CD4-positive, alpha-beta memory T cell (primary cell): ENCODE results near the gene CCDC78. TPM values are rescaled to one million over a fixed set of nuclear protein-coding genes. Genes with fewer than 3 reads are reported as not detected.

ENCODE experiments used
- CTCF ChIA-PET: fragments of 350-600 bp; sonication (Branson Sonifier 250); formaldehyde crosslinking; loops from one replicate; lab custom pipeline; 2021; ENCODE audit warnings: inconsistent platforms; ENCODE audit not compliant: partially characterized antibody; lab: Charles Lee
- POLR2A ChIA-PET: fragments of 350-600 bp; sonication (Branson Sonifier 250); formaldehyde crosslinking; loops from one replicate; lab custom pipeline; 2021; ENCODE audit not compliant: partially characterized antibody; lab: Charles Lee
- DNase-seq, 5 donors: peaks; one replicate each; pipeline versions ENCODE4 v3.0.0 to v3.0.0-alpha.2; 2020 to 2022; ENCODE audit warnings: mixed read lengths in 1 of 5
- H3K27ac ChIP-seq: one replicate; pipeline ENCODE4 v1.7.0; 2013; ENCODE audit warnings: low read depth, low read length
- H3K27me3 ChIP-seq: 2 replicates; pipeline ENCODE4 v1.7.0; 2013; ENCODE audit warnings: mild to moderate bottlenecking, low read length, moderate library complexity; ENCODE audit not compliant: insufficient read depth
- H3K36me3 ChIP-seq: 2 replicates; pipeline ENCODE4 v1.7.0; 2013; ENCODE audit warnings: mild to moderate bottlenecking, low read length, moderate library complexity; ENCODE audit not compliant: insufficient read depth
- H3K4me1 ChIP-seq: 2 replicates; pipeline ENCODE4 v1.7.0; 2013; ENCODE audit warnings: mild to moderate bottlenecking, low read length, moderate library complexity; ENCODE audit not compliant: insufficient read depth
- H3K4me3 ChIP-seq, 2 donors: one replicate each; pipeline ENCODE4 v1.7.0; 2013; ENCODE audit warnings: low read length in 2 of 2, mild to moderate bottlenecking in 1 of 2
- H3K9me3 ChIP-seq, 2 donors: one replicate each; pipeline ENCODE4 v1.7.0; 2013; ENCODE audit warnings: low read length in 2 of 2, control low read depth in 1 of 2; ENCODE audit not compliant: control insufficient read depth in 1 of 2
- H3K27ac Mint-ChIP-seq, 7 donors: one replicate each; pipeline ENCODE4 v1.8.0; 2020 to 2021; ENCODE audit warnings: mixed read lengths in 7 of 7, mild to moderate bottlenecking in 6 of 7, inconsistent platforms in 3 of 7, moderate library complexity in 3 of 7
- H3K27me3 Mint-ChIP-seq, 2 donors: one replicate each; pipeline ENCODE4 v1.8.0; 2020 to 2021; ENCODE audit warnings: mixed read lengths in 2 of 2
- H3K36me3 Mint-ChIP-seq, 2 donors: one replicate each; pipeline ENCODE4 v1.8.0; 2020 to 2021; ENCODE audit warnings: mixed read lengths in 2 of 2, inconsistent platforms in 1 of 2, mild to moderate bottlenecking in 1 of 2
- H3K4me1 Mint-ChIP-seq, 4 donors: one replicate each; pipeline ENCODE4 v1.8.0; 2020 to 2021; ENCODE audit warnings: mixed read lengths in 4 of 4, mild to moderate bottlenecking in 1 of 4
- H3K4me3 Mint-ChIP-seq, 8 donors: one replicate each; pipeline ENCODE4 v1.8.0; 2020 to 2021; ENCODE audit warnings: mixed read lengths in 8 of 8, mild to moderate bottlenecking in 7 of 8, moderate library complexity in 6 of 8, inconsistent platforms in 3 of 8
- H3K9me3 Mint-ChIP-seq, 8 donors: one replicate each; pipeline ENCODE4 v1.8.0; 2020 to 2021; ENCODE audit warnings: mixed read lengths in 8 of 8, mild to moderate bottlenecking in 5 of 8, inconsistent platforms in 3 of 8, moderate library complexity in 1 of 8
- intact Hi-C: fragments of 100-400 bp; cut with micrococcal nuclease; formaldehyde crosslinking; loops from one replicate; pipeline ENCODE4 v1.15.1; 2023
- microRNA-seq: library from miRNA; unstranded; fragments of <30 nt; microRNA quantifications from one replicate; pipeline ENCODE4 v1.2.0, GENCODE V29; 2021; ENCODE audit warnings: borderline replicate concordance, borderline number of aligned reads, borderline microRNAs expressed, mixed read lengths
- polyA plus RNA-seq, 2 donors: library from polyadenylated mRNA; unstranded; fragments of 300-500 nt; fragmentation: Illumina TruSeq; gene quantifications; one replicate each; pipeline ENCODE4 v1.2.3, GENCODE V29; 2021
- total RNA-seq, 2 experiments: library from RNA; stranded (reverse); gene quantifications; one replicate each; pipeline ENCODE4 v1.2.3, GENCODE V29; 2021

CCDC78 gene
- total and polyA plus RNA-seq, 4 experiments from 2014 or later = 4.5 to 5.1 TPM; not detected in 2

- peaks cover 4 to 25% (median 15%) of the 10 kb centered on the region in 4 donors for H3K4me1 Mint-ChIP-seq
- Histone ChIP-seq H3K27ac (no peak overlapping the region), H3K36me3 (peaks cover 25% of the 10 kb centered on the region), H3K27me3 (no peaks in the 10 kb centered on the region), H3K4me3 (no peak overlapping the region), H3K9me3 (no peaks in the 10 kb centered on the region), H3K4me1 (peaks cover 19% of the 10 kb centered on the region)
- DNase-seq = no peak
- H3K27me3 Mint-ChIP-seq = no peaks in the 10 kb centered on the region
- H3K27ac Mint-ChIP-seq = peak overlapping the region in 2 of 7 donors; percentile 21 to 47
- intact Hi-C loops = no loop called here
- ChIA-PET CTCF (no interaction called here), POLR2A (interaction anchor here (1.0 to 5.3 kb wide), 4 partner anchors 10 to 32 kb away, joined by 5 to 22 read pairs (median 16); partner anchors contain the start of genes JMJD8, MCRIP2 and WDR24)
- H3K36me3 Mint-ChIP-seq = peaks cover 0 to 18% of the 10 kb centered on the region in 2 donors
- H3K4me3 Mint-ChIP-seq = peak overlapping the region in 1 of 8 donors; percentile 64
- no peaks in the 10 kb centered on the region for H3K9me3 Mint-ChIP-seq
These were observed 51.9 kb downstream of the CCDC78 start for GRCh38 chr16:674214-674881.

GRCh38 chr16:673399-673991, 52.7 kb downstream of the CCDC78 start:
- H3K9me3 ChIP-seq = no peaks in the 10 kb centered on the region
- CTCF ChIA-PET = no interaction called here
- no peak for DNase-seq
- peaks cover 20% of the 10 kb centered on the region for H3K4me1 ChIP-seq
- Mint-ChIP-seq H3K4me3 (no peak overlapping the region), H3K4me1 (peaks cover 2 to 23% (median 13%) of the 10 kb centered on the region in 4 donors), H3K27me3 (no peaks in the 10 kb centered on the region), H3K9me3 (no peaks in the 10 kb centered on the region), H3K27ac (peak overlapping the region in 1 of 7 donors; percentile 10), H3K36me3 (peaks cover 0 to 18% of the 10 kb centered on the region in 2 donors)
- peaks cover 25% of the 10 kb centered on the region for H3K36me3 ChIP-seq
- no peak overlapping the region for H3K27ac ChIP-seq
- H3K27me3 ChIP-seq = no peaks in the 10 kb centered on the region
- POLR2A ChIA-PET = interaction anchor here (0.9 to 5.3 kb wide), 3 partner anchors 11 to 22 kb away, joined by 3 to 22 read pairs (median 5); partner anchors contain the start of gene JMJD8
- intact Hi-C loops = no loop called here
- H3K4me3 ChIP-seq = no peak overlapping the region

GRCh38 chr16:672851-673250, 53.4 kb downstream of the CCDC78 start:
- peaks cover 20% of the 10 kb centered on the region for H3K4me1 ChIP-seq
- H3K27me3 ChIP-seq = no peaks in the 10 kb centered on the region
- H3K36me3 ChIP-seq = peaks cover 25% of the 10 kb centered on the region
- H3K27me3 Mint-ChIP-seq = no peaks in the 10 kb centered on the region
- no peak for DNase-seq
- H3K4me3 Mint-ChIP-seq = no peak overlapping the region
- no peaks in the 10 kb centered on the region for H3K9me3 Mint-ChIP-seq
- intact Hi-C loops = no loop called here
- ChIA-PET POLR2A (interaction anchor here (1.0 to 5.3 kb wide), 2 partner anchors 14 to 22 kb away, joined by 3 to 22 read pairs; no protein-coding TSS in a partner anchor), CTCF (no interaction called here)
- peaks cover 0 to 18% of the 10 kb centered on the region in 2 donors for H3K36me3 Mint-ChIP-seq
- no peak overlapping the region for H3K4me3 ChIP-seq
- no peaks in the 10 kb centered on the region for H3K9me3 ChIP-seq
- peaks cover 2 to 23% (median 13%) of the 10 kb centered on the region in 4 donors for H3K4me1 Mint-ChIP-seq
- H3K27ac Mint-ChIP-seq = peak overlapping the region in 1 of 7 donors; percentile 42
- H3K27ac ChIP-seq = no peak overlapping the region

Small RNA genes lying within 50 kb of the gene (microRNA-seq; reads per million reads assigned to microRNA genes)
- gene MIR662 = not detected

Other genes with a start within 250 kb of the CCDC78 start
- gene CAPN15, start 198.7 kb downstream of the CCDC78 start, total RNA-seq = 10 to 100 TPM; 74.0 to 77.4 TPM
- gene CAPN15, start 198.7 kb downstream of the CCDC78 start, polyA plus RNA-seq = 10 to 100 TPM in 1 of 2 donors, 1 to 10 TPM in 1; 5.3 to 14.1 TPM
- not detected for gene PRR35, start 166.0 kb downstream of the CCDC78 start, total RNA-seq
- not detected for gene PRR35, start 166.0 kb downstream of the CCDC78 start, polyA plus RNA-seq
- gene NHLRC4, start 159.4 kb downstream of the CCDC78 start, total RNA-seq = 1 to 10 TPM; 2.4 to 3.2 TPM
- gene NHLRC4, start 159.4 kb downstream of the CCDC78 start, polyA plus RNA-seq = 1 to 10 TPM; 2.1 to 2.7 TPM
- 10 to 100 TPM; 61.4 to 63.3 TPM for gene PIGQ, start 156.5 kb downstream of the CCDC78 start, total RNA-seq
- 10 to 100 TPM in 1 of 2 donors, 1 to 10 TPM in 1; 7.2 to 12.5 TPM for gene PIGQ, start 156.5 kb downstream of the CCDC78 start, polyA plus RNA-seq
- 10 to 100 TPM; 22.0 to 25.6 TPM for gene RAB40C, start 136.4 kb downstream of the CCDC78 start, total RNA-seq
- gene RAB40C, start 136.4 kb downstream of the CCDC78 start, polyA plus RNA-seq = 10 to 100 TPM in 1 of 2 donors, 1 to 10 TPM in 1; 6.8 to 17.7 TPM
- gene WFIKKN1, start 95.5 kb downstream of the CCDC78 start, total RNA-seq = under 1 TPM; 0.67 to 0.86 TPM
- under 1 TPM in 1 of 2 donors, not detected in 1; 0.09 TPM for gene WFIKKN1, start 95.5 kb downstream of the CCDC78 start, polyA plus RNA-seq
- gene METTL26, start 90.1 kb downstream of the CCDC78 start, total RNA-seq = 10 to 100 TPM; 68.4 to 74.1 TPM
- gene METTL26, start 90.1 kb downstream of the CCDC78 start, polyA plus RNA-seq = 100 to 1,000 TPM in 1 of 2 donors, 10 to 100 TPM in 1; 90.1 to 106 TPM
- gene MCRIP2, start 84.6 kb downstream of the CCDC78 start, total RNA-seq = 10 to 100 TPM; 28.3 to 30.5 TPM
- 10 to 100 TPM; 34.6 to 45.5 TPM for gene MCRIP2, start 84.6 kb downstream of the CCDC78 start, polyA plus RNA-seq
- 10 to 100 TPM; 18.0 to 19.7 TPM for gene WDR90, start 77.1 kb downstream of the CCDC78 start, total RNA-seq
- 1 to 10 TPM in 1 of 2 donors, under 1 TPM in 1; 0.96 to 1.7 TPM for gene WDR90, start 77.1 kb downstream of the CCDC78 start, polyA plus RNA-seq
- gene RHOT2, start 58.3 kb downstream of the CCDC78 start, total RNA-seq = 100 to 1,000 TPM; 254 to 263 TPM
- 10 to 100 TPM; 46.6 to 54.3 TPM for gene RHOT2, start 58.3 kb downstream of the CCDC78 start, polyA plus RNA-seq
- 1 to 10 TPM; 2.2 to 2.4 TPM for gene RHBDL1, start 50.8 kb downstream of the CCDC78 start, total RNA-seq
- gene RHBDL1, start 50.8 kb downstream of the CCDC78 start, polyA plus RNA-seq = 1 to 10 TPM; 2.1 to 2.8 TPM
- gene STUB1, start 46.0 kb downstream of the CCDC78 start, total RNA-seq = 100 to 1,000 TPM in 1 of 2 experiments, 10 to 100 TPM in 1; 97.2 to 110 TPM
- 100 to 1,000 TPM; 147 to 181 TPM for gene STUB1, start 46.0 kb downstream of the CCDC78 start, polyA plus RNA-seq
- gene JMJD8, start 42.1 kb downstream of the CCDC78 start, total RNA-seq = 10 to 100 TPM; 45.0 to 49.0 TPM
- gene JMJD8, start 42.1 kb downstream of the CCDC78 start, polyA plus RNA-seq = 10 to 100 TPM; 43.9 to 60.3 TPM
- 10 to 100 TPM; 15.5 to 16.1 TPM for gene WDR24, start 36.0 kb downstream of the CCDC78 start, total RNA-seq
- 10 to 100 TPM; 10.2 to 12.2 TPM for gene WDR24, start 36.0 kb downstream of the CCDC78 start, polyA plus RNA-seq
- gene FBXL16, start 20.6 kb downstream of the CCDC78 start, total RNA-seq = 10 to 100 TPM; 58.4 to 59.5 TPM
- gene FBXL16, start 20.6 kb downstream of the CCDC78 start, polyA plus RNA-seq = 10 to 100 TPM in 1 of 2 donors, 1 to 10 TPM in 1; 9.3 to 38.6 TPM
- 1 to 10 TPM; 6.9 to 7.7 TPM for gene METRN, start 11.3 kb downstream of the CCDC78 start, total RNA-seq
- gene METRN, start 11.3 kb downstream of the CCDC78 start, polyA plus RNA-seq = 10 to 100 TPM in 1 of 2 donors, 1 to 10 TPM in 1; 8.3 to 18.8 TPM
- gene ANTKMT, start 5.3 kb downstream of the CCDC78 start, total RNA-seq = 10 to 100 TPM; 21.5 to 23.5 TPM
- gene ANTKMT, start 5.3 kb downstream of the CCDC78 start, polyA plus RNA-seq = 10 to 100 TPM; 14.5 to 36.4 TPM
- gene HAGHL, start 663 bp upstream of the CCDC78 start, total RNA-seq = 10 to 100 TPM; 17.2 to 24.4 TPM
- gene HAGHL, start 663 bp upstream of the CCDC78 start, polyA plus RNA-seq = 1 to 10 TPM; 2.2 to 4.0 TPM
- 10 to 100 TPM; 58.2 TPM for gene CIAO3, start 14.6 kb upstream of the CCDC78 start, total RNA-seq
- 10 to 100 TPM; 10.8 to 26.1 TPM for gene CIAO3, start 14.6 kb upstream of the CCDC78 start, polyA plus RNA-seq
- gene MSLN, start 34.3 kb upstream of the CCDC78 start, total RNA-seq = not detected
- gene MSLN, start 34.3 kb upstream of the CCDC78 start, polyA plus RNA-seq = not detected
- 10 to 100 TPM; 26.9 to 31.1 TPM for gene RPUSD1, start 61.9 kb upstream of the CCDC78 start, total RNA-seq
- 10 to 100 TPM; 19.9 to 29.7 TPM for gene RPUSD1, start 61.9 kb upstream of the CCDC78 start, polyA plus RNA-seq
- gene CHTF18, start 62.2 kb upstream of the CCDC78 start, total RNA-seq = 10 to 100 TPM; 42.1 to 46.9 TPM
- 1 to 10 TPM; 3.0 to 6.0 TPM for gene CHTF18, start 62.2 kb upstream of the CCDC78 start, polyA plus RNA-seq
- gene GNG13, start 74.3 kb upstream of the CCDC78 start, total RNA-seq = not detected
- gene GNG13, start 74.3 kb upstream of the CCDC78 start, polyA plus RNA-seq = not detected
- gene LMF1, start 244.5 kb upstream of the CCDC78 start, total RNA-seq = 10 to 100 TPM; 50.0 to 59.7 TPM
- 10 to 100 TPM in 1 of 2 donors, 1 to 10 TPM in 1; 8.5 to 15.2 TPM for gene LMF1, start 244.5 kb upstream of the CCDC78 start, polyA plus RNA-seq